KBM-7 (cell line): ENCODE data around the gene GDA.

Source experiments
- DNase-seq: peaks from one replicate; pipeline ENCODE4 v3.0.0-alpha.2; 2015
- in situ Hi-C: fragments of 300-500 bp; cut with MboI; formaldehyde crosslinking; loops from 2 replicates; pipeline ENCODE4 v1.14.3; 2020; ENCODE audit warnings: low sequenced_read_pairs, low pct_unique_long_range_greater_than_20kb, mixed read lengths

Gene GDA

GRCh38 chr9:72199238-72199637 is 50.0 kb downstream of the GDA start:
- in situ Hi-C loops = no loop called here
- DNase-seq = no peak

- in situ Hi-C loops = no loop called here
These were observed 51.2 kb downstream of the GDA start for GRCh38 chr9:72200452-72200851.

GRCh38 chr9:72202009-72202408 is 52.8 kb downstream of the GDA start:
- DNase-seq = no peak
- in situ Hi-C loops = no loop called here

More at GRCh38 chr9:72200452-72200851, 51.2 kb downstream of the GDA start:
- DNase-seq = no peak

- peak; percentile 10 for DNase-seq
- in situ Hi-C loops = no loop called here
These were observed 54.1 kb downstream of the GDA start for GRCh38 chr9:72203205-72203803.

DNA sequence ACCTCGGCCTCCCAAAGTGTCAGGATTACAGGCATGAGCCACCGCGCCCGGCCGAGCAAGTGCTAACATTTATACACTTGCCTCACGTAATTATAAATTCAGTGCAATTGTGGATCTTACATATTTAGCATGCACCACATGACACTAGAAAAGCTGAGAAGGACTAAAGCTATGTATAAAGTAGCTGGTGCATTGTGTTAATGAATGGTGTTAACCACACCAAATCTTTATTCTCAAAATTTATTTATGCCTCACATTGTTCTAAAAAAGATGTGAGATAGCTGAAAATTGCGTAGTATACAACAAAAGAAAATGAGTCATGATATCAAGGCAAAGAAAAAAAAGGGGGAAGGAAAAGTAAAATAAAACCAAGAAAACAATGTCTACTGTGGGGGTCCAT is 54.8 kb downstream of the GDA start:
- in situ Hi-C loops = no loop called here
- no peak for DNase-seq

- in situ Hi-C loops = no loop called here
- DNase-seq = no peak
These were observed 56.3 kb downstream of the GDA start for GRCh38 chr9:72205513-72205912.

DNA sequence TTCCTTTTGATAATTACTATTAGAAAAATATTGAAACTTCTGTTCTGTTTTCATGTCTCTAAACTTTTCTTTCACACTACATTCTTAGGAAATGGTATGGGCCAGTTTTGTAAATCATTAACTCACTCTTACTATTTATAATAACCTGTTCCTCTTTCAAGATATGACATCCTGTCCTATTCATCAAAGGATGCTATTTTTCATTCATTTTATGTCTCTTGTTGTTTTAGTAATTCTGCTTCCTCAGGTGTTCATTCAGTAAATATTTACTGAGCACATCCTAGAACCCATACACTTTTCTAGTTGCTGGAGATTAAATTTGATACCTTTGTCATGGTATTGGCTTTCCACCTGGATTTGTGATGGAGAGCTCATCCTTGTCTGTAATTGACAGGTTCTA is 58.0 kb downstream of the GDA start:
- in situ Hi-C loops = no loop called here

GRCh38 chr9:72210522-72210921 is 61.3 kb downstream of the GDA start:
- in situ Hi-C loops = no loop called here
- no peak for DNase-seq

More for the DNA sequence above, 58.0 kb downstream of the GDA start:
- no peak for DNase-seq

GRCh38 chr9:72211047-72211446 is 61.8 kb downstream of the GDA start:
- in situ Hi-C loops = no loop called here
- DNase-seq = no peak

DNA sequence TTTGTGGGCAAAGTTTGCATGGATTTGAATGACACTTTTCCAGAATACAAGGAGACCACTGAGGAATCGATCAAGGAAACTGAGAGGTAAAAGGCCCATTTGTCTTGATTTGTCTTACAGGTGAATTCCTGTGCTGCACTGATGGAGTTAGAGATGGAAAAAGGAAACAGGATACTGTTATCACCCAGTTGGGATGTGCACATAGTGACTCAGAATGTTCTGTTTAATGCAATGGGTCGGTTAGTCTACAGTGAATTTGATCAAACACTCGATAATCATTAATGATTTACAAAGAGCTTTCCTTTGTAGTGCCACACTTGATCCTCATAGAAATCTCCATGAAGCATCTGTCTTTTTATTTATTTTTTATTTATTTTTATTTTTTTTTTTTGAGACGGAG is 64.7 kb downstream of the GDA start:
- in situ Hi-C loops = no loop called here
- DNase-seq = no peak

GRCh38 chr9:72217306-72217842 is 68.1 kb downstream of the GDA start:
- DNase-seq = no peak
- in situ Hi-C loops = no loop called here

- in situ Hi-C loops = no loop called here
- DNase-seq = no peak
These were observed 71.3 kb downstream of the GDA start for GRCh38 chr9:72220589-72220988.

GRCh38 chr9:72226146-72226812 is 77.0 kb downstream of the GDA start:
- no peak for DNase-seq
- in situ Hi-C loops = no loop called here

- no peak for DNase-seq
- in situ Hi-C loops = no loop called here
These were observed 79.0 kb downstream of the GDA start for GRCh38 chr9:72228282-72228681.

DNA sequence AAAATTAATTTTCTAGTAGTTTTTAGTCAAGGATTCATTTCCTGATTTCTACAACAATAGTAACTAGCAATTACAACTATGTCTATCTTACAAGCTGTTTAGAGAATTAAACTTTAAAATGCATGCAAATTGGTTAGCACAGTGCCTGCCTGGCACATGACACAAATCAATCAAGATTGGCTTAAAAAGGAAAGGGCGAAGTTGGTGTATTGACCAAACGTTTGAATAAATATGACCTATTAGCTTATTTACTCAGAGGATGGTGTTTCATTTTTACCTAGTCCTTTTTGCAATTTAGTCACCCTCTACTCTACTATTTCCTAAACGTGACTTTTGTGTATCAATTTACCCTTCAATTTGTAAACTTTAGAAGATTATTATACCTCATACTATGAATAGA is 83.5 kb downstream of the GDA start:
- no peak for DNase-seq
- in situ Hi-C loops = no loop called here

DNA sequence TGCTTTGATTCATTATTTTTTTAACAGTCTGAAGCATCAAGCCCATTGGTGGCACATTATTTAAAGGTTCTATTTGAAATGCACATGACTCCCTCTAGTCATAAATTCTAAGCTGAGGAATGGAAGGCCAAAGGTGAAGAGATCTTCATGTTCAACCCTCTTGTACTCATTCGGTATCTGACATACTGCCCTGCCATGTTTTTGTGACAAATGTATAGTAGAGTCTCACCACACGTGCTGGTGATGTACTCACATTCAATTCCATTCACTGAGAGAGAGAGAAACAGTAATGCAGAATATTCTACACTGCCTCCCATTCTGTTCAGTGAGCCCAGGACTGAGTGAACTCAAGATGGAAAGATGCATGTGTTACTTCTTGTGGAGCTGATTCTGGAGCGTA is 98.3 kb downstream of the GDA start:
- in situ Hi-C loops = no loop called here
- DNase-seq = no peak

- DNase-seq = no peak
- in situ Hi-C loops = no loop called here
These were observed 102.3 kb downstream of the GDA start for GRCh38 chr9:72251589-72251988.

GRCh38 chr9:72254901-72255545 is 105.8 kb downstream of the GDA start:
- in situ Hi-C loops = no loop called here

GRCh38 chr9:72255569-72255968 is 106.3 kb downstream of the GDA start:
- DNase-seq = no peak
- in situ Hi-C loops = no loop called here

More at GRCh38 chr9:72254901-72255545, 105.8 kb downstream of the GDA start:
- DNase-seq = no peak

- in situ Hi-C loops = no loop called here
These were observed 107.7 kb downstream of the GDA start for GRCh38 chr9:72256931-72257330.

More at GRCh38 chr9:72256931-72257330, 107.7 kb downstream of the GDA start:
- no peak for DNase-seq
